ENCODE results near the gene RGS19.
A peak's percentile ranks its signal among the peaks of the same experiment; 100 is the strongest.

The RGS19 gene

GRCh38 chr20:64106981-64107735 is 27.8 kb upstream of the RGS19 start, which contains the start of gene NPBWR2:
TSS of gene NPBWR2 (minus strand) at chr20:64107565. CDS start at chr20:64106831, 734 bp downstream.
- no peak for TF ChIP-seq CTCF (IDR thresholded peaks at IDR 0.05; ENCODE audit: borderline replicate concordance, control extremely low read depth, extremely low read depth, insufficient read depth, missing control alignments)
- in situ Hi-C loops (cut with MboI; ENCODE audit: low sequenced_read_pairs, unreplicated experiment) = no loop called here
- peak; percentile 78 for DNase-seq (ENCODE audit: low spot score)

DNA sequence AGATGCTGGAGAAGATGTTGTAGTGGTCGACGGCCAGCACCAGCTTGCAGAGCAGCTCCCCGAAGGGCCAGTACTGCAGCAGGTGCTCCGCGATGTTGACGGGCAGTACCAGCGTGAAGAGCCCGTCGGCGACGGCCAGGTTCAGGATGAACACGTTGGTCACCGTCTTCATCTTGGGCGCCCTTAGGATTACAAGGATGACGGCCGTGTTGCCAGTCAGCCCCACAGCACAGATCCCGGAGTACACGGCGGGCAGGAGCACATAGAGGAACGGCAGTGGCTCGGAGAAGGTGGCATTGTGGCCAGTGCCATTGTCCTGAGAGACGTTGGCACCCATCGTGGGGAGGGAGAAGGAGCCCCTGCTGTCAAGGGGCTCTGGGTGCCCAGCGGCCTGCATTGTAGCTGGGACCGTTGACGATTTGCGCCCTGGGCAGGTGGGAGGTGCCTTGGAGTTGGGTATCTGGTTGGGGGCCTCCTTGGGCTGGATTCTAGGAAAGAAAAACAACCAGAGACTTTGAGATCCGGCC is 27.2 kb upstream of the RGS19 start:
- in situ Hi-C loops (cut with MboI; ENCODE audit: low sequenced_read_pairs, unreplicated experiment) = no loop called here
- no peak for TF ChIP-seq CTCF (IDR thresholded peaks at IDR 0.05; ENCODE audit: borderline replicate concordance, control extremely low read depth, extremely low read depth, insufficient read depth, missing control alignments)
- no peak for DNase-seq (ENCODE audit: low spot score)

- in situ Hi-C loops (cut with MboI; ENCODE audit: low sequenced_read_pairs, unreplicated experiment) = no loop called here
- no peak for DNase-seq (ENCODE audit: low spot score)
- no peak for TF ChIP-seq CTCF (IDR thresholded peaks at IDR 0.05; ENCODE audit: borderline replicate concordance, control extremely low read depth, extremely low read depth, insufficient read depth, missing control alignments)
Measured at GRCh38 chr20:64105846-64106434, 26.6 kb upstream of the RGS19 start.

DNA sequence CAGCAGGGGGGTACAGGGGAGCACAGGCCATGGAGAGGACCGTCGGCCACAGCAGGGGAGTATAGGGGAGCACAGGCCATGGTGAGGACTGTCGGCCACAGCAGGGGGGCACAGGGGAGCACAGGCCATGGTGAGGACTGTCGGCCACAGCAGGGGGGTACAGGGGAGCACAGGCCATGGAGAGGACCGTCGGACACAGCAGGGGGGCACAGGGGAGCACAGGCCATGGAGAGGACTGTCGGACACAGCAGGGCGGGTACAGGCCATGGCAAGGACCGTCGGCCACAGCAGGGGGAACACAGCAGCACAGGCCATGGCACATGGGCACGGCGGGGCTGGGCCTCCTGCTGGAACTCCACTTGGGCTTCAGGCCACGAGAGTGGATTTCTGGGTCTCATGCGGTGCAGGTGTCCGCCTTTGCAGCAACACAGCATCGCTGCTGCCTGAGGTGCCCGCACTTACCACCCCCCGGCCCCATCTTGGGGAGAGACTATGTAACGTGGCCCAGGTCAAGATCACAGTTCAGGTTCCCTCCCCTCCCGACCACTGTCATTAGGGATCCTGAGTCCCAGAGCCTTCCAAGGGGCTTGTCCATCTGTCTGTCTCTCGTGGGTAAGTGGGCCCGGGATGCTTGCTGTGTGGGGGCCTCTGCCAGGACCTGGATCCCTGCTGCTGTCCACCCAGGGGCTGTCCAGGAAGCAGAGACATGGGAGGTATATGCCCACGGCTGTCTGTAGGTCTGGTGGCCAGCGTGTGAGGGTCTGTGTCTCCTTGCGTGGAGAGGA is 25.5 kb upstream of the RGS19 start:
- no peak for DNase-seq (ENCODE audit: low spot score)
- TF ChIP-seq CTCF (IDR thresholded peaks at IDR 0.05; ENCODE audit: borderline replicate concordance, control extremely low read depth, extremely low read depth, insufficient read depth, missing control alignments) = no peak
- in situ Hi-C loops (cut with MboI; ENCODE audit: low sequenced_read_pairs, unreplicated experiment) = no loop called here

DNA sequence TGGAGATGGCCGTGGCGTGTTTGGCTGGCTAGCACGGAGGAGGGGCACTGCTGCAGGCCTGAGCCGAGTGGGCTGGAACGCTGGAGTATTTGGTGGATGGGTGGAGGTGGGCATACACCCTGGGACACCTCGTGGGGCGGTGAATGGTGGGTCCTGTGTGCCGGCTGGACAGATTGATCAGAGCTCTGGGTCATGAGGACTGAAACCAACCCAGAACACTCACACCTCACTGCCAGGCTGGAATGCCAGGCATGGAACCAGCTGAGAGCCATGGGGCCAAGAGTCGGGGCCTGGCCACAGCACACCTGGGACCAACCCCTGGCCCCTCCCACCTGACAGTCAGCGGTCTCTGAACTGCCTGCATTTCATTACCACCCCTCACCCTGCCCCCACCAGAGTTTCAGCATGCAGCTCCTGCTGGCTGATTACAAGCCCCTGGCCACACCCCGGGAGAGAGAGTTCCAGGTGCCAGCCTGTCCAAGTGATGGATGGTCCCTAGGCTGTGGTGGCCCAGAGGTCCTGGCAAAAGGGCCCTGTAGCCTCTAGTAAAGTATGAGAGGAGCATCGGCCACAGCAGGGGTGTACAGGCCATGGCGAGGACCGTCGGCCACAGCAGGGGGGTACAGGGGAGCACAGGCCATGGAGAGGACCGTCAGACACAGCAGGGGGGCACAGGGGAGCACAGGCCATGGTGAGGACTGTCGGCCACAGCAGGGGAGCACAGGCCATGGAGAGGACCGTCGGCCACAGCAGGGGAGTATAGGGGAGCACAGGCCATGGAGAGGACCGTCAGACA is 24.8 kb upstream of the RGS19 start:
- TF ChIP-seq CTCF (IDR thresholded peaks at IDR 0.05; ENCODE audit: borderline replicate concordance, control extremely low read depth, extremely low read depth, insufficient read depth, missing control alignments) = no peak
- DNase-seq (ENCODE audit: low spot score) = no peak
- in situ Hi-C loops (cut with MboI; ENCODE audit: low sequenced_read_pairs, unreplicated experiment) = no loop called here
